Pericardium fibroblast (primary cell): ENCODE measurements around the gene SSRP1. TPM values are rescaled to one million over a fixed set of nuclear protein-coding genes. Genes with fewer than 3 reads are reported as not detected.

Experiments used
- total RNA-seq: library from RNA; depleted of rRNA; stranded (reverse); fragments of >200 nt; gene quantifications from 2 replicates; pipeline ENCODE4 v1.2.3, GENCODE V29; 2015

The SSRP1 gene, protein sequence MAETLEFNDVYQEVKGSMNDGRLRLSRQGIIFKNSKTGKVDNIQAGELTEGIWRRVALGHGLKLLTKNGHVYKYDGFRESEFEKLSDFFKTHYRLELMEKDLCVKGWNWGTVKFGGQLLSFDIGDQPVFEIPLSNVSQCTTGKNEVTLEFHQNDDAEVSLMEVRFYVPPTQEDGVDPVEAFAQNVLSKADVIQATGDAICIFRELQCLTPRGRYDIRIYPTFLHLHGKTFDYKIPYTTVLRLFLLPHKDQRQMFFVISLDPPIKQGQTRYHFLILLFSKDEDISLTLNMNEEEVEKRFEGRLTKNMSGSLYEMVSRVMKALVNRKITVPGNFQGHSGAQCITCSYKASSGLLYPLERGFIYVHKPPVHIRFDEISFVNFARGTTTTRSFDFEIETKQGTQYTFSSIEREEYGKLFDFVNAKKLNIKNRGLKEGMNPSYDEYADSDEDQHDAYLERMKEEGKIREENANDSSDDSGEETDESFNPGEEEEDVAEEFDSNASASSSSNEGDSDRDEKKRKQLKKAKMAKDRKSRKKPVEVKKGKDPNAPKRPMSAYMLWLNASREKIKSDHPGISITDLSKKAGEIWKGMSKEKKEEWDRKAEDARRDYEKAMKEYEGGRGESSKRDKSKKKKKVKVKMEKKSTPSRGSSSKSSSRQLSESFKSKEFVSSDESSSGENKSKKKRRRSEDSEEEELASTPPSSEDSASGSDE
- total RNA-seq, result 65.8 and 67.8 TPM in 2 replicates

DNA sequence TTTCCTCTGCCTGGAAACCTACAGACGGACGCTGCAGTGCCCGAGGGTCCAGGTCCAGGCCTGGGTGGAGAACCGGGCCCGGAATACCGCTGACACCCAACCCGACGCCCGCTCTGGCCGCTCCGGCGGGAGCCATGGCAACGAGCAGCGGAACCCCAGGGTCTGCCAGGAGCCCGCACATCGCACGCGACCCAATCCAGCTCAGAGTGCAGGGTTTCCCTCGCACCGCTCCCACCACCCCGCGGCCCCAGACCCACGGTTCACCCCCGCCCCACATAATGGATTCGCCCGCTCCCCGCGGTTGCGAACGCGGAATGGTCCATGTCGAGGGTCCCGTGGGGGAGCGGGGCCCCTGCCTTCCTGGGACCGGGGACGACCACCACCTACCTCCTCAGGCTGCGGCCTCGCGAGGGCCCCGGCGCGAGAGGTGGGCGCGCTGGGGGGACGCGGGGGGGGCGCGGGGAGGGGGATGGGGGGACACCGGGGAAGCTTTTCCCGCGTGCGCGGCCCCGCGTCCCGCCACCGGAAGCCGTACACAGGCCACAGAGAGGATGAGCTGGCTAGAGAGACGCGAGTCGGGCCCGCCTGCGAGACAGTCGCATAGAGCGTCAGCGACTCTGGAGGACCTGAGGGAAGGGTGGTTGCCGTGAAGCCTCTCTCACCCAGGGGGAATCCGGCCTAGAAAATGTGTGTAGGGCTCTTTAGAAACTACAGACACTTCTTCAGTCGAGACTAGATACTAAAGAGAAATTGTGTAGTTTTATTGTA is at the start of gene SSRP1:
SSRP1 (minus strand) TSS at position 550 of the 768 bp plus-strand sequence. CDS start 771 bp downstream, outside the sequence.

DNA sequence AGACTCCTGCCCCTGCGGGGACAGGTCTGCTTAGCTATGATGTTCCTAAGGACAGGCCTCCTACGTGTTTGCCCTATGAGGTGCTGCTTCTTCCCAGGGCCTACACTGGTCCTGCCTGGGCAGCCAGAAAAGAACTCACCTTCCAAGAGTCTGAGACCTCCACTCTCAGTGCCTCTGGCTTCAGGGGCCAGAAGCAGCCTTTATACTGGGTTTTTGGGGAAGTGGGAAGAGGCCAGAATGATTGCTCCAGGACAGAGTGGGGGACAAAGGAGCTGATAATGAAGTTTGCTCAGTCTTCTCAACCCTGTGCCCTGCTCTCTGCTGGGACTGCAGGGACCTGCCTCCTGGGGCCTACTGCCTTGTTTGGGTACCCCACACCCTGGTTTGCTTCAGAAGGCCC is 45.3 kb upstream of the SSRP1 start, which contains the start of gene PRG3:
PRG3 (minus strand) TSS at position 176 of the 400 bp plus-strand sequence. CDS start 442 bp downstream, outside the sequence.

DNA sequence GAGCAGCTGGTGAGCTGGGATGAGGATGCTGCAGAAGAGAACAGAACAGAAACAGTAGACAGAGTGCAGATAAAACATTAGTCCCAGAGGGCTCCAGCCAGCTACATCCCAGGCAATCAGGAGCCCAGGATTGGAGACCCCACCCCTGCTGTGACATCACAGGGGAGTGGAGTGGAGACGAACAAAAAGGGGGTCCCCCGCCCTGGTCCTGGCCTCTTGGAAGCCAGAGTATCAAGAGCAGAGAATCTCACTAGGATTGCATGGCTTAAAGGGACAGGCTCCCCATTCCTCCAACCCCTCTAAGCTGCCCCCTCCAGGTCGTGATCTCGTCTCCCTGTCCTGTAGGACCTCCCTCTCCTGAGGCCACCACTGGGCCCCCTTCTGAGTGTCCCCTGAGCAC is 2.5 kb upstream of the SSRP1 start, which contains the start of gene P2RX3:
P2RX3 (plus strand) TSS at position 211 of the 400 bp plus-strand sequence. CDS start 199 bp downstream, outside the sequence.

DNA sequence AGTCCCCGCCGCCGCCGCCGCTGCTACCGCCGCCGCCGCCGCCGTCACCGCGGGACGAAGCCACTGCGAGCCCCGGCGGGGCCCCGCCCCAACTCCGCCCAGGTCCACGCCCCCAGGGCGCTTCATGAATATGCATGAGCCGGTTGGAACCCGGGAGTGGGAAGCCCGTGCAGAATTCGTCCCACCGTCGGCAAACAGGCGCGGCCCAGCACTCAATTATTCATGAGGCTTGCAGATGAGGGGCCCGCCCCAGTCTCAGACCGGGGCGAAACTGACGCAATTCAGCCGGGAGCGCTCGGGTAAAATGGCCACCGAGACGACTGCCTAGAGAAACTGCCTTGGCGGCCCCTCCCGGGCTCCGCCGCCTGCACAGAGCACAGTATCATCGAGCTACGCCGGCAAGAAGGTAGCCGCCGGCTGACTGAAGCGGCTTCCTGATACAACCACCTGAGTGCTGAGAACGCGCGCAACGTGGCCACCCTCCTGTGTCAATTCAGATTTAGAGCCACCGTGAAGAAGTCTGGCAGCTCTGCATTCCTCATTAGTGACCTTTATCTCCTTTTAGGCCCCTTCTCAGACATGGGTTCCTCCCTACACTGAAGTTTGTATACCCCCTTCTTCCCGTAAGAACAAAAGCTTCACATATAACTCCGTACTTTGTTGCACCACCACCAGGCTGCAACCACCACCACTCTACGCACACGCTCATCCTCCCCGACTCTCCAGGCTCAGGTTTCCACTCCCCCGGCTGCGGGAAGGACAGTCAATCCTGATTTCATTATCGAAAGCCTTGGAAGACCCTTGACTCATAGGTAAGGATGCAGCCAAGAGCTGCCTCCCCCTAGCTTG is 10.6 kb downstream of the SSRP1 start, which contains the start of gene TNKS1BP1:
TNKS1BP1 (minus strand) TSS at position 67 of the 849 bp plus-strand sequence. CDS start 3,067 bp downstream, outside the sequence.

Other genes with a start within 250 kb of the SSRP1 start
- gene LRRC55, start 153.9 kb downstream of the SSRP1 start, total RNA-seq, result 0.17 TPM in 1 of 2 replicates, not detected in the other
- 3.4 TPM in 1 of 2 replicates, not detected in the other for gene APLNR, start 98.6 kb downstream of the SSRP1 start, total RNA-seq
- 125 and 127 TPM in 2 replicates for gene TNKS1BP1, start 10.9 kb downstream of the SSRP1 start, total RNA-seq
- gene P2RX3, start 2.5 kb upstream of the SSRP1 start, total RNA-seq, result 0.43 TPM in 1 of 2 replicates, not detected in the other
- not detected in 2 replicates for gene PRG3, start 45.3 kb upstream of the SSRP1 start, total RNA-seq
- not detected in 2 replicates for gene PRG2, start 54.8 kb upstream of the SSRP1 start, total RNA-seq
- gene SLC43A3, start 91.2 kb upstream of the SSRP1 start, total RNA-seq, result 27.8 and 32.3 TPM in 2 replicates
- gene RTN4RL2, start 124.6 kb upstream of the SSRP1 start, total RNA-seq, result 2.1 and 10.6 TPM in 2 replicates
- 16.6 and 29.5 TPM in 2 replicates for gene SLC43A1, start 179.8 kb upstream of the SSRP1 start, total RNA-seq
- gene TIMM10, start 194.9 kb upstream of the SSRP1 start, total RNA-seq, result 11.1 and 23.8 TPM in 2 replicates
- not detected in 2 replicates for gene SMTNL1, start 201.7 kb upstream of the SSRP1 start, total RNA-seq
- 67.3 and 149 TPM in 2 replicates for gene UBE2L6, start 231.8 kb upstream of the SSRP1 start, total RNA-seq